Peyer's patch (tissue), 4 donors: Measurements from ENCODE around the gene DIPK1A.

Experiments used
- CTCF ChIP-seq, 6 experiments: fragments of 450-650 bp in 4 of 6; fragments of 200-600 bp in 2 of 6; sonication (generic) in 1 of 6; IDR thresholded peaks; one replicate each; pipeline ENCODE4 v1.5.1; 2017 to 2019; ENCODE audit warnings: antibody characterized with exemption in 6 of 6, mild to moderate bottlenecking in 3 of 6, moderate library complexity in 1 of 6
- POLR2A ChIP-seq, 2 donors: fragments of 450-650 bp; IDR thresholded peaks; one replicate each; pipeline ENCODE4 v1.5.1; 2017; ENCODE audit warnings: antibody characterized with exemption in 2 of 2, mild to moderate bottlenecking in 2 of 2, moderate library complexity in 2 of 2

DNA sequence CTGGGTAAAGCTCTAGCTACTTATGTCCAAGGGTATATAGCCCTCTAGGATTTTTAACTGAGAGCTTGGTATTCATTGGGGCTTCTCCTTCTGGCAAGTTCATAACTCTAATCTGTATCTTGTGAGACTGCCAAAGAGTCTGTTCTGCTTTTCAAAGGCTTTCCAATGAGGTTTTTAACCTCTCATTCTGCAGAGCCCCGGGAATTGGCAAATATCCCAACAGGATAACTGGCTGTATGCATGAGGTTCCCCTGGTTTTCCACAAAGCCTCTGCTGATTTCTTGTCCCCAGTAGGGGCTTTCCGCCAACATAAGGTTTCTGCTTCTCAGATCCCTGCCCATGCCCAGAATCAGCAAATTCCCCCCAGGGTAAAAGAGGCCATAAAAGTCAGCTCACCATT lies 88.5 kb downstream of the DIPK1A start:
- TF ChIP-seq CTCF (IDR thresholded peaks at IDR 0.05) (no peak), POLR2A (IDR thresholded peaks at IDR 0.05) (no peak)
